Measurements from ENCODE around the gene ITGB2. TPM values are rescaled to one million over a fixed set of nuclear protein-coding genes. Genes with fewer than 3 reads are reported as not detected.
"Not testable (repeated sequence)": the region's sequence is repeated elsewhere in the genome, so short reads cannot be mapped to it uniquely, and the experiment has no call there.

The ITGB2 gene
- total RNA-seq, 2 donors from 2014 or later = 161 to 166 TPM

GRCh38 chr21:44931501-44932407 lies 11.1 kb upstream of the ITGB2 start:
- peaks cover 11% of the 10 kb centered on the region for H3K27me3 ChIP-seq (replicated peaks; ENCODE audit: insufficient read depth)
- no peaks in the 10 kb centered on the region for H3K36me3 ChIP-seq
- peak overlapping the region; percentile 66 for H3K4me3 ChIP-seq
- no peaks in the 10 kb centered on the region for H3K9me3 ChIP-seq
- TF ChIP-seq CTCF (IDR thresholded peaks at IDR 0.05) = no peak
- DNase-seq (ENCODE audit: low spot score) = no peak
- H3K4me1 ChIP-seq (ENCODE audit: control insufficient read depth in 1 of 2, low read depth in 2 of 2) = peaks cover 22 to 38% of the 10 kb centered on the region in 2 donors
- H3K27ac ChIP-seq = no peak overlapping the region
- ATAC-seq (ENCODE audit: insufficient number of reproducible peaks, low FRiP score, low read depth) = no peak

GRCh38 chr21:44931137-44931500 lies 10.4 kb upstream of the ITGB2 start:
- no peaks in the 10 kb centered on the region for H3K9me3 ChIP-seq
- DNase-seq (ENCODE audit: low spot score) (no peak), ATAC-seq (ENCODE audit: insufficient number of reproducible peaks, low FRiP score, low read depth) (no peak)
- H3K27me3 ChIP-seq (replicated peaks; ENCODE audit: insufficient read depth) = peaks cover 11% of the 10 kb centered on the region
- TF ChIP-seq CTCF (IDR thresholded peaks at IDR 0.05) = no peak
- peak overlapping the region; percentile 66 for H3K4me3 ChIP-seq
- H3K4me1 ChIP-seq (ENCODE audit: control insufficient read depth in 1 of 2, low read depth in 2 of 2) = peaks cover 27 to 45% of the 10 kb centered on the region in 2 donors
- no peaks in the 10 kb centered on the region for H3K36me3 ChIP-seq
- no peak overlapping the region for H3K27ac ChIP-seq

- no peak overlapping the region for H3K4me3 ChIP-seq
- H3K9me3 ChIP-seq = no peaks in the 10 kb centered on the region
- H3K27ac ChIP-seq = no peak overlapping the region
- TF ChIP-seq CTCF (IDR thresholded peaks at IDR 0.05) = no peak
- DNase-seq (ENCODE audit: low spot score) = no peak
- peaks cover 11% of the 10 kb centered on the region for H3K27me3 ChIP-seq (replicated peaks; ENCODE audit: insufficient read depth)
- peaks cover 30 to 46% of the 10 kb centered on the region in 2 donors for H3K4me1 ChIP-seq (ENCODE audit: control insufficient read depth in 1 of 2, low read depth in 2 of 2)
- no peak for ATAC-seq (ENCODE audit: insufficient number of reproducible peaks, low FRiP score, low read depth)
- H3K36me3 ChIP-seq = no peaks in the 10 kb centered on the region
These were observed 9.9 kb upstream of the ITGB2 start for GRCh38 chr21:44930543-44930981.

- DNase-seq (ENCODE audit: low spot score) (no peak), ATAC-seq (ENCODE audit: insufficient number of reproducible peaks, low FRiP score, low read depth) (no peak)
- Histone ChIP-seq H3K4me3 (no peak overlapping the region), H3K36me3 (no peaks in the 10 kb centered on the region), H3K9me3 (no peaks in the 10 kb centered on the region), H3K27me3 (replicated peaks; ENCODE audit: insufficient read depth) (peaks cover 11% of the 10 kb centered on the region), H3K27ac (no peak overlapping the region), H3K4me1 (ENCODE audit: control insufficient read depth in 1 of 2, low read depth in 2 of 2) (peaks cover 34 to 51% of the 10 kb centered on the region in 2 donors)
- no peak for TF ChIP-seq CTCF (IDR thresholded peaks at IDR 0.05)
These were observed 9.3 kb upstream of the ITGB2 start for GRCh38 chr21:44929799-44930542.

GRCh38 chr21:44929242-44929798 lies 8.6 kb upstream of the ITGB2 start:
- peaks cover 34 to 58% of the 10 kb centered on the region in 2 donors for H3K4me1 ChIP-seq (ENCODE audit: control insufficient read depth in 1 of 2, low read depth in 2 of 2)
- TF ChIP-seq CTCF (IDR thresholded peaks at IDR 0.05) = no peak
- no peaks in the 10 kb centered on the region for H3K36me3 ChIP-seq
- H3K27ac ChIP-seq = no peak overlapping the region
- H3K9me3 ChIP-seq = no peaks in the 10 kb centered on the region
- H3K4me3 ChIP-seq = no peak overlapping the region
- peaks cover 11% of the 10 kb centered on the region for H3K27me3 ChIP-seq (replicated peaks; ENCODE audit: insufficient read depth)
- no peak for ATAC-seq (ENCODE audit: insufficient number of reproducible peaks, low FRiP score, low read depth)
- DNase-seq (ENCODE audit: low spot score) = no peak

GRCh38 chr21:44928500-44929241 lies 8.0 kb upstream of the ITGB2 start:
- DNase-seq (ENCODE audit: low spot score); H3K4me3 ChIP-seq; ATAC-seq (ENCODE audit: insufficient number of reproducible peaks, low FRiP score, low read depth); H3K27ac ChIP-seq; H3K9me3 ChIP-seq; H3K36me3 ChIP-seq: not testable (repeated sequence)
- H3K27me3 ChIP-seq (replicated peaks; ENCODE audit: insufficient read depth) = peaks cover 10% of the 10 kb centered on the region
- H3K4me1 ChIP-seq (ENCODE audit: control insufficient read depth in 1 of 2, low read depth in 2 of 2) = peaks cover 34 to 59% of the 10 kb centered on the region in 2 donors
